SHP77 treated with DMSO at 0.1 percent for 48 hours (cell line): ENCODE results near the gene GPC3.

Experiments used
- DNase-seq: peaks from one replicate; lab custom pipeline; 2025; lab: John Stamatoyannopoulos, UW

The GPC3 gene

GRCh38 chrX:133600536-133600935 lies 384.9 kb downstream of the GPC3 start:
- DNase-seq, result no peak

- DNase-seq, result no peak
These were observed 386.6 kb downstream of the GPC3 start for GRCh38 chrX:133598601-133599335.

DNA sequence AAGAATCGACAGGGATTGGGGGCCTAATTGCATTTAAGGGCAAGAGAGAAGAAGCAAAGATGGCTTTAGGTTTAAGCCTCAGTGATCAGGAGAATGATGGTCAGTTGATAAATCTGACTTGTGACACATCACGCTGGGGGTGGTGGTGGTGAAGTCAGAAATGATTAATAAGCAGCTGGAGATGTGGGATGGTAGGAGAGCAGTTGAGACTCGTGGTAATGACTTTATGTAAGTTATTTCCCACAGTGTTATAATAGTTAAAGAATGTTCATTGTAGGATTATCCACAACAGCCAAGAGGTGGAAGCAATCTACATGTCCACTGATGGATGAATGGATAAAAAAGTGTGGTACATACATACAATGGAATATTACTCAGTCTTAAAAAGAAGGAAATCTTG lies 391.2 kb downstream of the GPC3 start:
- no peak for DNase-seq

DNA sequence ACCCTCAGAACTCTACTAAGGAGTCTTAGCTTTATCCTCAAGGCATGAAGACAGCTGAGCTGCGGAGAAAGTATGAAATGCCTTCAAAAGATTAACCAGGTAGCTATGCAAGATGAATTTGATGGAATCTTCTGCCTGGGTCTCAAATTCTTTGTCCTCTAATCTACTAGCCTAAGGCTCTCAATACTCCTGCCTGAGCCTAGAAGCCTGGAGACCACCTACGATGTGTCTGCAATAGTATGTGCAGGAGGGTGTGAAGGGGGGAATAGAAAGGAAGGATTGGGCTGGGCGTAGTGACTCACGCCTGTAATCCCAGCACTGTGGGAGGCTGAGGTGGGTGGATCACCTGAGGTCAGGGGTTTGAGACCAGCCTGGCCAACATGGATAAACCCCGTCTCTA lies 391.9 kb downstream of the GPC3 start:
- no peak for DNase-seq

DNA sequence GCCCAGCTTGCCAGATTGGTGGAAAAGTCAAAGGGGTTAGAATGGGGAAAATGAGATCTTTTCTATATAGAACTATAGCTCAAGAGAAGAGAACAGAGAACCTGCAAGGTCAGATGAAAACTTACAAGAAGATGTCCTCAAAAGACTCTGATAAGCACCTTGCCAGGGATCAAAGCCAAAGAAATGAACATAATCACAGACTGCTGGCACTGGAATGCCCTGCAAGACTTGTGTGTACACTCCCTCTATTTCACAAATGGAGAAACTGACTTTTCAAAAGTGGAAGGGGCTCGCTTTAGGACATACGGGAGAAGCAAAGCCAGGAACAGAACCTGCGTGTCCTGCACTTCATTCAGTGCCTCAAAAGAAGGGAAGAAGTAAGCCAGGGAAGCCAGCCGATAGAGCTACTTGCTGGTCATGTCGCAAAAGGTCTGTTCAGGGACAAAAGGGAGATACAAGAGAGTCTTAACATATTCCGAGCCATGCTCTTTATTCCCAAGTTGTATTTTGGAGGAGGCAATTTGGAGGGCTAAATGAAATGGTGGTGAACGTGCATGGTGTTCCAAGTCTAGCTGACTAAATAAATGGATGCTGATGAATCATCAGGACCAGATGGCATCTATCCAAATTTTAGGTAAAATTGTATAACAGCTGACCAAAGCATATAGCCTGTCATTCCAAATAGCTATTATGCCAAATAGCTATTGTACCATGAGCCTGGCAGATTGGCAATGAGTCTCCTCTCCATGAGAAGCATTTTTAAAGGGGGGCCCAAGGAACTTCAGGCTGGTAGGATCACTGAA lies 394.5 kb downstream of the GPC3 start:
- no peak for DNase-seq

DNA sequence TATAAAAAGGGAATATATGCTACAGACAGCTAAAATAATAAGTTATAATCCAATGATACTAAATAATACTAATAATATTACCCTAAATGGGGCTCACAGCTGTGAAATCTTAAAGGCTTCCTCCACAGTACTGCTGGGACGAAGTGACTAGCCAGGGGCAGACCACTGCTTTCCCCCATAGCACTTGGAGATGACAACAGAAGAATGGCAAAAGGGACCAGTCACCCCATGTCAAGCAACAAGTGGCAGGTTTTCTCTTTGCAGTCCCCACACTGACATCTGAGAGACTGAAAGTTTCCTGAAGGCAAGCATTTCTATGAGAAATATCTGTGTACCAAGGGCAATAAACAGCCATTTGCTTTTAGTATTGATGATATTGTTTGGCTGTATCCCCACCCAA lies 396.6 kb downstream of the GPC3 start:
- no peak for DNase-seq

DNA sequence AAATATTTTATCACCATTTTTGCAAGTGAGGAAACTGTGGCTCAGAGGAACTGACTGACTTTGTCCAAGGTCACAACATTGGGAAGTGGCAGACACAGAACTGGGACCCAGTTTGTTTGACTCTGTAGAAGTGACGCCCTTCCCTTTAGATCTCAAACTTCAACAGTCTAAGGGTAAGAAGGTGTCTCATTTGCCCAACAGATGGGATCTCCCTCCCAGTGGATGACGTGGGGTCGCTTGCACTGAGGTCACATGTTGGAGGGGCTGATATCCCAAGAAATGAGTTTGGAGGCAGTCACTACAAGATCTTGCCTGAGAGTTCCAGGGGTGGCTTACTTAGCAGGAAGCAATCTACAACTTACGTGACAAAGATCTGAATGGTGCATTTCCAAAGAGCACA lies 397.6 kb downstream of the GPC3 start:
- no peak for DNase-seq

GRCh38 chrX:133587071-133587470 lies 398.3 kb downstream of the GPC3 start:
- no peak for DNase-seq

DNA sequence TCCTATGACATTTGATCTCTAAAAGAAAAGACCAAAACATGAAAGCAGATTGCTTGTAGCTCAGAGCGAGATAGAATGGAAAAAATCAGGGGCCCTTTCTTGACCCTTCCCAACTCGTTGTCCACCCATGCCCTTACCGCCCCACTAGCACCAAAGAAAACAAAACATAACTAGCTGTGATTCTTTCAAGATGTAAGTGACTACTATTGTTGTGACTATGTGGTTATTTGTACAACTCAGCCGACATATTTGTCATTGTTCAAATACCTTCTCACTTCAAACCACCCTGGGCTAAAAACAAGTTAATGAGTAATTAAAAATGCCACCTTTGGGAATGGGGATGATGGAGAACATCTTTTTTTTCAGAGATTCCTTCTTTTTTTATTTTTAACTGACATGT lies 399.0 kb downstream of the GPC3 start:
- no peak for DNase-seq

DNA sequence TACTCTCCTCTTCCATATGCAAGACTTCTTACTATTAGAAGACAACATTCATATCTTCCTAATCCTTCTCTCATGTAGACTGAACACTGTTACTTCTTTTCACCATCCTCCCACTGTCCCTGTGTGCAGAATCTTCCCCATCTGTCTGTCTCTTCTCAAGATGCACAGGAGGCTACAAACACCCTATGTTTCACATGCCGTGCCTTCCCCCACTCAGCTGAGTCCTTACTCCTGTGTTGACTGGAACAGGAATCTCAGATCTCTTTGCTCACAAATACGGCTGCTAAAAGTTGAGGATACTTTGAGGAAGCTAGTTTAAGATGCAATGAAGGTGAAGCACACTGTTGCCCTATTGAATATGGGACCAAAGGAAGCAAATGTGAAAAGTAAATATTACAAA lies 401.6 kb downstream of the GPC3 start:
- DNase-seq, result no peak

DNA sequence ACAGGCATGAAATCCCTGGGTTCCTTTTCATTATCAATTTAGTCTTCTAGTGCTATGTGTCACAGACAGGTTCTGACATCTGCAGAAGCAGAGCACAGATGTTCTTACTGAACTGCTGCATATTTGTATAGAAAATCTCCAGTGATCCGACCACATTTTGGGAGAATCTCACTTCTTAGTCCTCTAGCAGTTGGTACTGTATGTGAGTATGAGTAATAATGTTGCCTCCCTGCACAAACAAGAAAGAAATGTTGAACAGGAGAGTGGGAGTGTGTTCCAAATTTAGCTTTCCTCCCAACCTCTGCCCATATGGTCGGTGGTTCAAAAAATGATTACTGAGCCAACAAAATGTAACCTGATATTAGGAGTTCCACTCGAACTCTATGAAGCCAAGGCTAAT lies 404.8 kb downstream of the GPC3 start:
- DNase-seq, result no peak

DNA sequence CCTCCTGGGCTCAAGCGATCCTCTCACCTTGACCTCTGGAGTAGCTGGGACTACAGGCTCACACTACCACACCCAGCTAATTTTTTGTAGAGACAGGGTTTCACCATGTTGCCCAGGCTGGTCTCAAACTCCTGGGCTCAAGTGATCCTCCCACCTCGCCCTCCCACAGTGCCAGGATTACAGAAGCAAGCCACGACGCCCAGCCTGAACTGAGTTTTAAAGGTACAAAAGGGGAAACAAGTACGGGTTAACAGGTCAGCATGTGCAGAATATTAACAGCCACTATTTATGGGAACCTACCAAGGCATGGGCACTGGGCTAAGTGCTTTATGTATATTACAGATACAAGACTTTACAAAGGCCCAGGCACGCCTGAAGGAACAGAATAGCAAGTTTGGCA lies 405.8 kb downstream of the GPC3 start:
- DNase-seq, result no peak

DNA sequence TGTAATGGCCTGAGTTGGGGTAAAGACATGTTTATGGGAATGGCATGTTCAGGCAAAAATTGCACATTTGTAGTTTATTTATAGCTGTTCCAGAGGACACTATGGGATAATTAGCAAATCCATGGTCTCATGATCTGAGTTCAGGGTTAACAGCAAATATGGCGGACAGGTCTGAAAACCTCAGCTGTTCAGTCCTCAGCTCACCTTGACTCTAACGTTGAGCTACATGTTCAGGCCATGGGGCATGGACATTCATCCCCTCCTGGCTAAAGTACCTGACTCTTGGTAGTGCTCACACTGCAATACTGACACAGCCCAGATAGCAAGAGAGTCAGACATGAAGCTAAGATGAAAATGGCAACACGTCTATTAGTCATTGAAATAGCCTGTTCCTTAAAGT lies 408.5 kb downstream of the GPC3 start:
- no peak for DNase-seq

GRCh38 chrX:133575501-133576136 lies 409.8 kb downstream of the GPC3 start:
- no peak for DNase-seq

DNA sequence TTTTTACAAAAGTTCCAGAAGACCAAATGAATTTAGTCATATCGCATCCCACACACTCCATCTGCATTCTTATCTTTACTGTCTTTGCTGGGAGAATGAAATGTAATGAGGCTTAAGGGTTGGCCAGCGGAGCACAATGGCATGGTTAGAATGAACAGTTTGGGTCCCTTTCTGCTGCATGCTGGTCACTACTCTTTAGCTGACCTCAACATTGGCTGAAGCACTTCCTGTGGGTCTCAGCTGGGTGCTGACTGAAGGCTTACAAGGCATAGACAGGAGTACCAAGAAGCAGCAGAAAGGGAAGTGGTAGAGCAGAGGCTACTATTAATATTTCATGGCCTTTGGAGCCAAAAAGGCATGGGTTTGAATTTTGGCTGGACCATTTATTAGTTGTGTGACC lies 410.7 kb downstream of the GPC3 start:
- no peak for DNase-seq

GRCh38 chrX:133570549-133570948 lies 414.8 kb downstream of the GPC3 start:
- DNase-seq, result no peak

DNA sequence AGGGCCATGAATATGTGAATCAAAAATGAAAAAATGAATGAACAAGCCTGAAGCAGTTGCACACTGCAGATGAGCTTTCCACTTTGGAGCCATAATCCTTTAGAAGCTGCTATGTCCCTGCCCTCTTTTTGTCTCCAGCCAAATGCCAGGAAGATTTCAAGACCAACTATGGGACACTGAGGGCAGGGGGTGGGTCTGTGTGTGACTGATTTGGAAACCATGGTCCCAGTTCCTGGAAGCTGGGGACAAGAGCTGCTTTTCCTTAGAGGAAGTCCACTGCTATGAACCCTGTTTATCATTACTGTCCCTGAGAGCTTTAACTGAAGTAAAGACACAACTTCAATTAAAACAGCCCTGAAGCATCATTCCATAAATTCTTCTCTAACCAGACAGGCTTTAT lies 416.2 kb downstream of the GPC3 start:
- no peak for DNase-seq

GRCh38 chrX:133568109-133568508 lies 417.3 kb downstream of the GPC3 start:
- no peak for DNase-seq

- no peak for DNase-seq
These were observed 418.5 kb downstream of the GPC3 start for GRCh38 chrX:133566876-133567275.

GRCh38 chrX:133563705-133564104 lies 421.7 kb downstream of the GPC3 start:
- DNase-seq, result no peak

DNA sequence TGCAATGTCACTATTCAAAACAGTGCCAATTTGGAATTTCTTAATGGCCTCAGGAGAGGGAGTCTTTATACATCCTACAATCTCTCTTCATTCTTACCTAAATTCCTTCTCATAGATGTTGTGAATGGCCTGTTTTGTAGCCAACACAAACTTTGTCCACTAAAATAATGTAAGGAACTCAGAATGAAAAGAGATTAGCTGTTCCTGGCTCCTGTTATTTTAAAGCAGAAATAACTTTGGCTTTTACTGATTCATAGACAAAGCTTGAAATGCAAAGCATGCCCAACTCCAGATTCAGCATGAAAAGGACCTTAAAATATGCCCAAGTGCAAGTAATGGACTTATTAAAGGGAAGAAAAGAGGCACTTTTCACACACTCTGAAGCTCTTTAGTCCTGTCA lies 424.1 kb downstream of the GPC3 start:
- DNase-seq, result no peak

DNA sequence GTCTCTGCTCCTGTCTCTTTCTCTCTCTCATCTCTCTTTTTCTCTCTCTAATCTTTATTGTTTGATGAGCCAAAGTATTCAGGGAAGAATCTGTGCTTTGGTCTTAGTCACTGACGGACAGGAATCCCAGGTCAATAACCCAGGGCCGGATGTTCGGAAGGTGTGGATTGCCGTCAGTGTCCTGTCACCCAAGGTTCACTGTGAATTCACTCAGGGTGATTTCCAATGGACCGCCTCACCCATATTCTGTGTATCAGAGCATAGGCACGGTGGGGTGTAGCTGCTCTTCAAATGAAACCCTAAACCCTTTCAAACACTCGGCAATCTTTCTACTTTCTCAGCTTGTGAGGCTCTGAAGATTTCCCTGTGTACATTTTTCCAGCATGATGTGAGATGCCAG lies 425.5 kb downstream of the GPC3 start:
- no peak for DNase-seq

- no peak for DNase-seq
These were observed 429.5 kb downstream of the GPC3 start for GRCh38 chrX:133555782-133556458.
